HCT116 (cell line): Measurements from ENCODE around the gene KPNB1.

Experiments
- EZH2 ChIP-seq: fragments of 200-600 bp; sonication (generic); IDR thresholded peaks from 2 replicates; pipeline ENCODE4 v1.6.1; 2017; ENCODE audit warnings: antibody characterized with exemption, mixed run types
- EZH2phosphoT487 ChIP-seq: fragments of 200-600 bp; IDR thresholded peaks from 2 replicates; pipeline ENCODE4 v1.6.1; 2018; ENCODE audit warnings: antibody characterized with exemption, borderline replicate concordance
- JUND ChIP-seq: IDR thresholded peaks from 2 replicates; pipeline ENCODE4 v1.6.1; 2012
- POLR2A ChIP-seq: IDR thresholded peaks from 2 replicates; pipeline ENCODE4 v1.7.0; 2011; ENCODE audit warnings: borderline replicate concordance; ENCODE audit not compliant: insufficient read depth, insufficient read length; ENCODE audit errors: extremely low read depth
- POLR2AphosphoS5 ChIP-seq: IDR thresholded peaks from 2 replicates; pipeline ENCODE4 v1.6.1; 2011; ENCODE audit warnings: mild to moderate bottlenecking, low read depth, low read length, moderate library complexity
- RAD21 ChIP-seq: IDR thresholded peaks from 2 replicates; pipeline ENCODE4 v1.6.1; 2012; ENCODE audit warnings: low read depth, mild to moderate bottlenecking
- TCF7L2 ChIP-seq: IDR thresholded peaks from 2 replicates; pipeline ENCODE4 v1.7.0; 2011; ENCODE audit warnings: borderline replicate concordance, inconsistent platforms; ENCODE audit not compliant: insufficient read depth, insufficient read length; ENCODE audit errors: extremely low read depth
- YY1 ChIP-seq: IDR thresholded peaks from 2 replicates; pipeline ENCODE4 v1.6.1; 2011; ENCODE audit warnings: low read length, low read depth, moderate library complexity, mild to moderate bottlenecking; ENCODE audit not compliant: insufficient replicate concordance; ENCODE audit errors: extremely low read depth
- ZNF274 ChIP-seq: fragments of 200-500 bp; sonication (Bioruptor generic); IDR thresholded peaks from 2 replicates; pipeline ENCODE4 v1.6.1; 2014; ENCODE audit warnings: mild to moderate bottlenecking, low read depth, low read length, inconsistent platforms
- TF ChIP-seq, protein P1 (sequence below), 3 experiments: fragments of 200-600 bp in 1 of 3; sonication (generic) in 1 of 3; IDR thresholded peaks in 2 of 3; conservative IDR thresholded peaks in 1 of 3; 2 replicates each; pipeline ENCODE4 v1.5.1; 2012 to 2017; ENCODE audit warnings: low read depth in 2 of 3, low read length in 2 of 3, antibody characterized with exemption in 1 of 3, borderline replicate concordance in 1 of 3, control low read depth in 1 of 3, mild to moderate bottlenecking in 1 of 3, mixed read lengths in 1 of 3, mixed run types in 1 of 3, moderate library complexity in 1 of 3; ENCODE audit not compliant: insufficient read depth in 1 of 3
- TF ChIP-seq, protein P2 (sequence below): IDR thresholded peaks from 2 replicates; pipeline ENCODE4 v1.6.1; 2012

DNA sequence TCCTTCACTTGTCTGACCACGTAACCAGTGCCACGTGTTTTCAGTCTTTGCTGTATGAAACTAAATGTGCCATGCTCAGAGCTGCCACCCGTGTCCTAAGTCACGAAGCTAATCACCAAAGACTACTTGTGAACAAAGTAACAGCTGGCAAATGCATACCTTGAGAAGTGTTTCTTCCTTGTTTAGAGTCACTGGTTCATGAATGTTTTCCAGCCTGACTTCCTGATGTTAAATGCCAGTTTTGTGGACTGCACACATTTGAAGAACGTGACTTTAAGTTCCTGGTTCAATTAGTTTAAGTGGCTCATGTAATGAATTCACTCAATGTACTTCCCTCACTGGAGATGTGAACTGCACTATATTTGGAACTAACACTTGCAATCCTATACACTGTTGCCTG, 19.9 kb upstream of the KPNB1 start:
- TF ChIP-seq, protein P1, sequence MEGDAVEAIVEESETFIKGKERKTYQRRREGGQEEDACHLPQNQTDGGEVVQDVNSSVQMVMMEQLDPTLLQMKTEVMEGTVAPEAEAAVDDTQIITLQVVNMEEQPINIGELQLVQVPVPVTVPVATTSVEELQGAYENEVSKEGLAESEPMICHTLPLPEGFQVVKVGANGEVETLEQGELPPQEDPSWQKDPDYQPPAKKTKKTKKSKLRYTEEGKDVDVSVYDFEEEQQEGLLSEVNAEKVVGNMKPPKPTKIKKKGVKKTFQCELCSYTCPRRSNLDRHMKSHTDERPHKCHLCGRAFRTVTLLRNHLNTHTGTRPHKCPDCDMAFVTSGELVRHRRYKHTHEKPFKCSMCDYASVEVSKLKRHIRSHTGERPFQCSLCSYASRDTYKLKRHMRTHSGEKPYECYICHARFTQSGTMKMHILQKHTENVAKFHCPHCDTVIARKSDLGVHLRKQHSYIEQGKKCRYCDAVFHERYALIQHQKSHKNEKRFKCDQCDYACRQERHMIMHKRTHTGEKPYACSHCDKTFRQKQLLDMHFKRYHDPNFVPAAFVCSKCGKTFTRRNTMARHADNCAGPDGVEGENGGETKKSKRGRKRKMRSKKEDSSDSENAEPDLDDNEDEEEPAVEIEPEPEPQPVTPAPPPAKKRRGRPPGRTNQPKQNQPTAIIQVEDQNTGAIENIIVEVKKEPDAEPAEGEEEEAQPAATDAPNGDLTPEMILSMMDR (IDR thresholded peaks at IDR 0.05 in 2 of 3, conservative IDR thresholded peaks at IDR 0.05 in 1 of 3; ENCODE audit: borderline replicate concordance in 1 of 3, insufficient read depth in 1 of 3, low read depth in 2 of 3, low read length in 2 of 3): no peak
- no peak for TF ChIP-seq POLR2A
- TF ChIP-seq, protein P2, sequence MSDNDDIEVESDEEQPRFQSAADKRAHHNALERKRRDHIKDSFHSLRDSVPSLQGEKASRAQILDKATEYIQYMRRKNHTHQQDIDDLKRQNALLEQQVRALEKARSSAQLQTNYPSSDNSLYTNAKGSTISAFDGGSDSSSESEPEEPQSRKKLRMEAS: no peak
- TF ChIP-seq YY1: no peak
- no peak for TF ChIP-seq JUND
- TF ChIP-seq EZH2phosphoT487: no peak
- TF ChIP-seq TCF7L2: no peak
- TF ChIP-seq EZH2: no peak
- TF ChIP-seq POLR2AphosphoS5: no peak
- TF ChIP-seq RAD21: no peak
- TF ChIP-seq ZNF274: no peak
